RWPE2 (cell line): ENCODE measurements around the gene ZDHHC11B.
"Not testable (repeated sequence)": the region's sequence is repeated elsewhere in the genome, so short reads cannot be mapped to it uniquely, and the experiment has no call there.

ENCODE experiments used
- ATAC-seq: fragments of 200-7000 bp; cut with Tn5 transposase; 3 replicates; pipeline ENCODE4 v1.9.1; 2021; ENCODE audit warnings: low read depth
- DNase-seq: peaks from one replicate; pipeline ENCODE4 v3.0.0-alpha.2; 2020; ENCODE audit warnings: low spot score
- H3K27ac ChIP-seq: fragments of 450-650 bp; 2 replicates; pipeline ENCODE4 v1.5.1; 2017; ENCODE audit warnings: mild to moderate bottlenecking; ENCODE audit not compliant: poor library complexity, severe bottlenecking
- H3K27me3 ChIP-seq: fragments of 250-450 bp; sonication (Bioruptor Pico); 2 replicates; pipeline ENCODE4 v1.5.1; 2021; ENCODE audit warnings: mild to moderate bottlenecking, moderate library complexity; ENCODE audit not compliant: insufficient read depth, poor library complexity, severe bottlenecking
- H3K36me3 ChIP-seq: fragments of 250-450 bp; sonication (Bioruptor Pico); 2 replicates; pipeline ENCODE4 v1.5.1; 2020; ENCODE audit warnings: low read depth, mild to moderate bottlenecking, moderate library complexity
- H3K4me1 ChIP-seq: fragments of 250-450 bp; sonication (Bioruptor Pico); 2 replicates; pipeline ENCODE4 v1.5.1; 2021; ENCODE audit warnings: mild to moderate bottlenecking, moderate library complexity; ENCODE audit not compliant: insufficient read depth, poor library complexity, severe bottlenecking
- H3K4me3 ChIP-seq: fragments of 250-450 bp; sonication (Bioruptor Pico); 2 replicates; pipeline ENCODE4 v1.5.1; 2021; ENCODE audit warnings: mild to moderate bottlenecking, moderate library complexity; ENCODE audit not compliant: severe bottlenecking
- H3K9me3 ChIP-seq: fragments of 250-450 bp; sonication (Bioruptor Pico); 2 replicates; pipeline ENCODE4 v1.5.1; 2021; ENCODE audit warnings: mild to moderate bottlenecking, moderate library complexity; ENCODE audit not compliant: severe bottlenecking
- CTCF ChIP-seq: fragments of 450-650 bp; IDR thresholded peaks from one replicate; pipeline ENCODE4 v1.5.1; 2017; ENCODE audit warnings: mild to moderate bottlenecking, moderate library complexity; ENCODE audit not compliant: poor library complexity, severe bottlenecking

Gene ZDHHC11B

GRCh38 chr5:732754-733454, 51.6 kb downstream of the ZDHHC11B start:
- H3K4me3 ChIP-seq, H3K27me3 ChIP-seq, ATAC-seq, H3K9me3 ChIP-seq, H3K27ac ChIP-seq, H3K4me1 ChIP-seq, H3K36me3 ChIP-seq, DNase-seq: not testable (repeated sequence)

GRCh38 chr5:729225-729624, 55.3 kb downstream of the ZDHHC11B start:
- not testable (repeated sequence) for DNase-seq, H3K36me3 ChIP-seq, H3K4me3 ChIP-seq, H3K27me3 ChIP-seq, H3K27ac ChIP-seq, H3K4me1 ChIP-seq, ATAC-seq, H3K9me3 ChIP-seq

- ATAC-seq, H3K9me3 ChIP-seq, DNase-seq, H3K27ac ChIP-seq, H3K4me3 ChIP-seq, H3K27me3 ChIP-seq, H3K4me1 ChIP-seq, H3K36me3 ChIP-seq: not testable (repeated sequence)
These were observed 57.4 kb downstream of the ZDHHC11B start for GRCh38 chr5:727087-727486.

GRCh38 chr5:723865-724264, 60.7 kb downstream of the ZDHHC11B start:
- not testable (repeated sequence) for H3K4me3 ChIP-seq, H3K27ac ChIP-seq, H3K4me1 ChIP-seq, H3K9me3 ChIP-seq, H3K36me3 ChIP-seq, H3K27me3 ChIP-seq, DNase-seq
- ATAC-seq: peak; percentile 73

- DNase-seq, H3K36me3 ChIP-seq, H3K27me3 ChIP-seq, H3K9me3 ChIP-seq, ATAC-seq, H3K4me3 ChIP-seq, H3K4me1 ChIP-seq, H3K27ac ChIP-seq: not testable (repeated sequence)
These were observed 61.2 kb downstream of the ZDHHC11B start for GRCh38 chr5:723309-723708.

GRCh38 chr5:719379-719778, 65.2 kb downstream of the ZDHHC11B start:
- not testable (repeated sequence) for DNase-seq, H3K4me3 ChIP-seq, H3K27me3 ChIP-seq, ATAC-seq, H3K4me1 ChIP-seq, H3K9me3 ChIP-seq, H3K27ac ChIP-seq, H3K36me3 ChIP-seq

GRCh38 chr5:717143-717542, 67.4 kb downstream of the ZDHHC11B start:
- no peak for ATAC-seq
- Histone ChIP-seq H3K27me3 (peaks cover 3% of the 10 kb centered on the region), H3K4me1 (no peaks in the 10 kb centered on the region), H3K27ac (no peak overlapping the region), H3K9me3 (no peaks in the 10 kb centered on the region), H3K4me3 (no peak overlapping the region), H3K36me3 (no peaks in the 10 kb centered on the region)
- DNase-seq: no peak
- TF ChIP-seq CTCF: no peak

- H3K27me3 ChIP-seq, DNase-seq, H3K4me3 ChIP-seq, H3K9me3 ChIP-seq, H3K4me1 ChIP-seq, H3K36me3 ChIP-seq, H3K27ac ChIP-seq: not testable (repeated sequence)
- peak; percentile 10; the same call in 1 of the 3 replicates for ATAC-seq
These were observed 67.8 kb downstream of the ZDHHC11B start for GRCh38 chr5:716740-717139.

GRCh38 chr5:715636-716035, 68.9 kb downstream of the ZDHHC11B start:
- H3K27ac ChIP-seq, H3K4me3 ChIP-seq, DNase-seq, ATAC-seq, H3K4me1 ChIP-seq, H3K9me3 ChIP-seq, H3K27me3 ChIP-seq, H3K36me3 ChIP-seq: not testable (repeated sequence)

GRCh38 chr5:714215-715118, 70.1 kb downstream of the ZDHHC11B start:
- not testable (repeated sequence) for H3K27me3 ChIP-seq, H3K4me1 ChIP-seq, H3K27ac ChIP-seq, ATAC-seq, H3K9me3 ChIP-seq, DNase-seq, H3K4me3 ChIP-seq, H3K36me3 ChIP-seq
